K562 (cell line): ENCODE data around the gene CD19. TPM values are rescaled to one million over a fixed set of nuclear protein-coding genes. Genes with fewer than 3 reads are reported as not detected.

Experiments
- CBFA2T2 ChIP-seq: fragments of 450-650 bp; conservative IDR thresholded peaks from 2 replicates; pipeline ENCODE4 v1.6.1; 2017; ENCODE audit warnings: mild to moderate bottlenecking
- ELF2 ChIP-seq: fragments of 250-450 bp; sonication (Bioruptor Pico); IDR thresholded peaks from 2 replicates; pipeline ENCODE4 v1.5.0; 2021; ENCODE audit warnings: mild to moderate bottlenecking
- ESRRB ChIP-seq: fragments of 250-450 bp; sonication (Bioruptor Pico); IDR thresholded peaks from 2 replicates; pipeline ENCODE4 v1.5.0; 2020; ENCODE audit warnings: mild to moderate bottlenecking, moderate library complexity, borderline replicate concordance
- KAT2B ChIP-seq: IDR thresholded peaks from one replicate; pipeline ENCODE4 v1.6.1; 2012; ENCODE audit warnings: low read depth, mild to moderate bottlenecking, control low read depth, inconsistent platforms, low read length, moderate library complexity
- KAT8 ChIP-seq: fragments of 450-650 bp; IDR thresholded peaks from 2 replicates; pipeline ENCODE4 v1.6.1; 2016; ENCODE audit warnings: low read depth, mild to moderate bottlenecking
- MCM5 ChIP-seq: fragments of 450-650 bp; IDR thresholded peaks from 2 replicates; pipeline ENCODE4 v1.6.1; 2016; ENCODE audit warnings: low read depth
- NEUROD1 ChIP-seq: fragments of 150-350 bp; IDR thresholded peaks from 2 replicates; pipeline ENCODE4 v1.6.1; 2014; ENCODE audit warnings: borderline replicate concordance, low read length, low read depth; ENCODE audit not compliant: partially characterized antibody
- NFIC ChIP-seq: fragments of 450-650 bp; IDR thresholded peaks from 2 replicates; pipeline ENCODE4 v1.6.1; 2017; ENCODE audit warnings: mild to moderate bottlenecking, inconsistent platforms
- PRPF4 ChIP-seq: fragments of 200-400 bp; formaldehyde crosslinking; IDR thresholded peaks from one replicate; pipeline ENCODE4 v1.6.1; 2017; ENCODE audit warnings: low read length, low read depth, mild to moderate bottlenecking; ENCODE audit not compliant: insufficient read depth, poor library complexity, severe bottlenecking
- PYGO2 ChIP-seq: fragments of 450-650 bp; IDR thresholded peaks from 2 replicates; pipeline ENCODE4 v1.6.1; 2016; ENCODE audit warnings: mild to moderate bottlenecking, missing genetic modification characterization, moderate library complexity, missing compliant biosample characterization
- RBM14 ChIP-seq: fragments of 200-400 bp; formaldehyde crosslinking; IDR thresholded peaks from 2 replicates; pipeline ENCODE4 v1.6.1; 2018; ENCODE audit warnings: low read depth, mild to moderate bottlenecking, low read length, moderate library complexity, borderline replicate concordance; ENCODE audit not compliant: insufficient read depth
- SETDB1 ChIP-seq: IDR thresholded peaks from one replicate; pipeline ENCODE4 v1.6.1; 2012; ENCODE audit warnings: low read length, control low read depth, inconsistent platforms
- SLC30A9 ChIP-seq: fragments of 250-450 bp; sonication (Bioruptor Pico); IDR thresholded peaks from 2 replicates; pipeline ENCODE4 v1.8.0; 2022; ENCODE audit warnings: mild to moderate bottlenecking, moderate library complexity
- SMARCE1 ChIP-seq: fragments of 450-650 bp; IDR thresholded peaks from 2 replicates; pipeline ENCODE4 v1.7.1; 2016; ENCODE audit warnings: mild to moderate bottlenecking
- TBL1XR1 ChIP-seq, 2 experiments: IDR thresholded peaks; 2 replicates each; pipeline ENCODE4 v1.6.1; 2012; ENCODE audit warnings: improper control_type of control experiment in 2 of 2, low read length in 2 of 2, mild to moderate bottlenecking in 1 of 2
- ZKSCAN8 ChIP-seq: fragments of 200-800 bp; sonication (Bioruptor generic); IDR thresholded peaks from 2 replicates; pipeline ENCODE4 v1.6.1; 2016; ENCODE audit warnings: missing genetic modification characterization, missing compliant biosample characterization
- ZNF175 ChIP-seq: fragments of 200-800 bp; sonication (Bioruptor generic); IDR thresholded peaks from 2 replicates; pipeline ENCODE4 v1.6.1; 2016; ENCODE audit warnings: low read depth, mild to moderate bottlenecking, missing genetic modification characterization, missing compliant biosample characterization
- ZNF263 ChIP-seq: sonication (generic); formaldehyde crosslinking; IDR thresholded peaks from 2 replicates; pipeline ENCODE4 v1.8.0; 2022; ENCODE audit warnings: mild to moderate bottlenecking, missing genetic modification reagents, borderline replicate concordance
- ZNF644 ChIP-seq: fragments of 200-800 bp; sonication (Bioruptor generic); IDR thresholded peaks from 2 replicates; pipeline ENCODE4 v1.6.1; 2016; ENCODE audit warnings: low read depth, missing genetic modification characterization, missing compliant biosample characterization
- ZNF699 ChIP-seq: fragments of 250-450 bp; sonication (Bioruptor Pico); IDR thresholded peaks from 2 replicates; pipeline ENCODE4 v1.8.0; 2021; ENCODE audit warnings: mild to moderate bottlenecking, moderate library complexity; ENCODE audit not compliant: insufficient replicate concordance
- ZNF717 ChIP-seq: fragments of 250-450 bp; sonication (Bioruptor Pico); IDR thresholded peaks from 2 replicates; pipeline ENCODE4 v1.5.0; 2021
- ZNF780A ChIP-seq: fragments of 250-450 bp; sonication (Bioruptor Pico); IDR thresholded peaks from 2 replicates; pipeline ENCODE4 v1.5.0; 2021; ENCODE audit warnings: mild to moderate bottlenecking
- polyA plus RNA-seq, 8 experiments: library from polyadenylated mRNA; depleted of rRNA in 4 of 8; stranded (reverse) in 5 of 8; unstranded in 3 of 8; fragments of >200 nt; fragmentation: Nextera tagmentation in 2 of 8; fragmentation: Illumina TruSeq in 1 of 8; extraction: Ambion mirVana in 2 of 8; extraction: Trizol in 1 of 8; gene quantifications; 2 replicates each; pipeline versions ENCODE4 v1.2.1 to v1.2.3, GENCODE V29; 2011 to 2014; ENCODE audit warnings: inconsistent platforms in 1 of 8, missing spikeins in 1 of 8
- total RNA-seq, 7 experiments: library from RNA; depleted of rRNA in 6 of 7; stranded (reverse); fragments of >200 nt in 6 of 7; fragmentation: Illumina TruSeq in 2 of 7; extraction: Trizol in 2 of 7; gene quantifications; 2 replicates each; pipeline versions ENCODE4 v1.2.1 to v1.2.3, GENCODE V29; 2011 to 2021; ENCODE audit warnings: low replicate concordance in 1 of 7
- TF ChIP-seq, protein P1 (sequence below): fragments of 450-650 bp; IDR thresholded peaks from 2 replicates; pipeline ENCODE4 v1.6.1; 2016; ENCODE audit warnings: low read depth, mild to moderate bottlenecking, moderate library complexity
- TF ChIP-seq, protein P2 (sequence below): fragments of 450-650 bp; IDR thresholded peaks from 2 replicates; pipeline ENCODE4 v1.6.1; 2017; ENCODE audit warnings: mild to moderate bottlenecking, moderate library complexity
- TF ChIP-seq, protein P3 (sequence below): fragments of 450-650 bp; formaldehyde crosslinking; IDR thresholded peaks from 2 replicates; pipeline ENCODE4 v1.4.0; 2020; ENCODE audit warnings: mild to moderate bottlenecking, moderate library complexity
- TF ChIP-seq, protein P4 (sequence below): fragments of 450-650 bp; formaldehyde crosslinking; IDR thresholded peaks from 2 replicates; pipeline ENCODE4 v1.4.0; 2020; ENCODE audit warnings: mild to moderate bottlenecking

CD19 gene
- total and polyA plus RNA-seq, 9 of the 15 experiments (the other 6 are each of a cell fraction or from before 2014, with no cell fraction given), result 0.27 to 3.7 (median 2.0) TPM; not detected in 1

DNA sequence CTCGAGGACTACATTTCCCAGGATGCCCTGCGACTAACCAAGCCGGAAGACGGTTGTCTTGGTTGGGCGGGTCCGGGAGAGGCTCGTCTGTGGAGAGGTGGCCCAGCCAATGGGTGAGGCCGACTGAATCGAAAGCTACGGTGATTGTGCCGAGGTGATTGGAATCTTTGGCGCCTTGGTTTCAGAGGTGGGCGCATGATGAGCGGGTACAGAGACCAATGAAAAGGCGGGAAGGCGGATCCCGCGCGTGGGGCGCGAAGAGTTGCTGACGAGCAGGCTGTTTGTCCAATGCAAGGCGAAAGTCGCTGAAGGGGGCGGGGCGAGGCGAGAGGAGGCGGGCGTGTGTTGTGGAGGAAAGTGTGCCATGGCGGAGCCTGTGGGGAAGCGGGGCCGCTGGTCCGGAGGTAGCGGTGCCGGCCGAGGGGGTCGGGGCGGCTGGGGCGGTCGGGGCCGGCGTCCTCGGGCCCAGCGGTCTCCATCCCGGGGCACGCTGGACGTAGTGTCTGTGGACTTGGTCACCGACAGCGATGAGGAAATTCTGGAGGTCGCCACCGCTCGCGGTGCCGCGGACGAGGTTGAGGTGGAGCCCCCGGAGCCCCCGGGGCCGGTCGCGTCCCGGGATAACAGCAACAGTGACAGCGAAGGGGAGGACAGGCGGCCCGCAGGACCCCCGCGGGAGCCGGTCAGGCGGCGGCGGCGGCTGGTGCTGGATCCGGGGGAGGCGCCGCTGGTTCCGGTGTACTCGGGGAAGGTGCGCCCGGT is 19.1 kb downstream of the CD19 start, which contains the start of gene NFATC2IP (continued):
- TF ChIP-seq SETDB1 (no peak), PYGO2 (tag) (no peak), ZNF263 (CRISPR knock-in tag) (no peak), CBFA2T2 (no peak), PRPF4 (no peak), ZKSCAN8 (CRISPR knock-in tag) (no peak), KAT8 (no peak), ZNF699 (CRISPR knock-in tag) (no peak), ESRRB (CRISPR knock-in tag) (no peak), ZNF175 (CRISPR knock-in tag) (no peak), RBM14 (no peak), SLC30A9 (CRISPR knock-in tag) (no peak), KAT2B (no peak), SMARCE1 (no peak), ZNF717 (CRISPR knock-in tag) (no peak), NFIC (no peak), MCM5 (no peak), NEUROD1 (peak; percentile 95), ZNF780A (CRISPR knock-in tag) (no peak), ELF2 (no peak; the same call in 1 of the 2 replicates), TBL1XR1 (IDR thresholded peaks at IDR 0.05; ENCODE audit: low read length in 2 of 2) (no peak), ZNF644 (tag) (no peak)
- TF ChIP-seq, protein P1, sequence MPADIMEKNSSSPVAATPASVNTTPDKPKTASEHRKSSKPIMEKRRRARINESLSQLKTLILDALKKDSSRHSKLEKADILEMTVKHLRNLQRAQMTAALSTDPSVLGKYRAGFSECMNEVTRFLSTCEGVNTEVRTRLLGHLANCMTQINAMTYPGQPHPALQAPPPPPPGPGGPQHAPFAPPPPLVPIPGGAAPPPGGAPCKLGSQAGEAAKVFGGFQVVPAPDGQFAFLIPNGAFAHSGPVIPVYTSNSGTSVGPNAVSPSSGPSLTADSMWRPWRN, result peak; percentile 93
- TF ChIP-seq, protein P2, sequence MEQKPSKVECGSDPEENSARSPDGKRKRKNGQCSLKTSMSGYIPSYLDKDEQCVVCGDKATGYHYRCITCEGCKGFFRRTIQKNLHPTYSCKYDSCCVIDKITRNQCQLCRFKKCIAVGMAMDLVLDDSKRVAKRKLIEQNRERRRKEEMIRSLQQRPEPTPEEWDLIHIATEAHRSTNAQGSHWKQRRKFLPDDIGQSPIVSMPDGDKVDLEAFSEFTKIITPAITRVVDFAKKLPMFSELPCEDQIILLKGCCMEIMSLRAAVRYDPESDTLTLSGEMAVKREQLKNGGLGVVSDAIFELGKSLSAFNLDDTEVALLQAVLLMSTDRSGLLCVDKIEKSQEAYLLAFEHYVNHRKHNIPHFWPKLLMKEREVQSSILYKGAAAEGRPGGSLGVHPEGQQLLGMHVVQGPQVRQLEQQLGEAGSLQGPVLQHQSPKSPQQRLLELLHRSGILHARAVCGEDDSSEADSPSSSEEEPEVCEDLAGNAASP, result no peak
- TF ChIP-seq, protein P3, sequence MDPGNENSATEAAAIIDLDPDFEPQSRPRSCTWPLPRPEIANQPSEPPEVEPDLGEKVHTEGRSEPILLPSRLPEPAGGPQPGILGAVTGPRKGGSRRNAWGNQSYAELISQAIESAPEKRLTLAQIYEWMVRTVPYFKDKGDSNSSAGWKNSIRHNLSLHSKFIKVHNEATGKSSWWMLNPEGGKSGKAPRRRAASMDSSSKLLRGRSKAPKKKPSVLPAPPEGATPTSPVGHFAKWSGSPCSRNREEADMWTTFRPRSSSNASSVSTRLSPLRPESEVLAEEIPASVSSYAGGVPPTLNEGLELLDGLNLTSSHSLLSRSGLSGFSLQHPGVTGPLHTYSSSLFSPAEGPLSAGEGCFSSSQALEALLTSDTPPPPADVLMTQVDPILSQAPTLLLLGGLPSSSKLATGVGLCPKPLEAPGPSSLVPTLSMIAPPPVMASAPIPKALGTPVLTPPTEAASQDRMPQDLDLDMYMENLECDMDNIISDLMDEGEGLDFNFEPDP, result no peak
- TF ChIP-seq, protein P4, sequence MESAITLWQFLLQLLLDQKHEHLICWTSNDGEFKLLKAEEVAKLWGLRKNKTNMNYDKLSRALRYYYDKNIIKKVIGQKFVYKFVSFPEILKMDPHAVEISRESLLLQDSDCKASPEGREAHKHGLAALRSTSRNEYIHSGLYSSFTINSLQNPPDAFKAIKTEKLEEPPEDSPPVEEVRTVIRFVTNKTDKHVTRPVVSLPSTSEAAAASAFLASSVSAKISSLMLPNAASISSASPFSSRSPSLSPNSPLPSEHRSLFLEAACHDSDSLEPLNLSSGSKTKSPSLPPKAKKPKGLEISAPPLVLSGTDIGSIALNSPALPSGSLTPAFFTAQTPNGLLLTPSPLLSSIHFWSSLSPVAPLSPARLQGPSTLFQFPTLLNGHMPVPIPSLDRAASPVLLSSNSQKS (CRISPR knock-in tag), result no peak
